Measurements from ENCODE around the gene ANKIB1. TPM values are rescaled to one million over a fixed set of nuclear protein-coding genes. Genes with fewer than 3 reads are reported as not detected.

Gene ANKIB1, protein sequence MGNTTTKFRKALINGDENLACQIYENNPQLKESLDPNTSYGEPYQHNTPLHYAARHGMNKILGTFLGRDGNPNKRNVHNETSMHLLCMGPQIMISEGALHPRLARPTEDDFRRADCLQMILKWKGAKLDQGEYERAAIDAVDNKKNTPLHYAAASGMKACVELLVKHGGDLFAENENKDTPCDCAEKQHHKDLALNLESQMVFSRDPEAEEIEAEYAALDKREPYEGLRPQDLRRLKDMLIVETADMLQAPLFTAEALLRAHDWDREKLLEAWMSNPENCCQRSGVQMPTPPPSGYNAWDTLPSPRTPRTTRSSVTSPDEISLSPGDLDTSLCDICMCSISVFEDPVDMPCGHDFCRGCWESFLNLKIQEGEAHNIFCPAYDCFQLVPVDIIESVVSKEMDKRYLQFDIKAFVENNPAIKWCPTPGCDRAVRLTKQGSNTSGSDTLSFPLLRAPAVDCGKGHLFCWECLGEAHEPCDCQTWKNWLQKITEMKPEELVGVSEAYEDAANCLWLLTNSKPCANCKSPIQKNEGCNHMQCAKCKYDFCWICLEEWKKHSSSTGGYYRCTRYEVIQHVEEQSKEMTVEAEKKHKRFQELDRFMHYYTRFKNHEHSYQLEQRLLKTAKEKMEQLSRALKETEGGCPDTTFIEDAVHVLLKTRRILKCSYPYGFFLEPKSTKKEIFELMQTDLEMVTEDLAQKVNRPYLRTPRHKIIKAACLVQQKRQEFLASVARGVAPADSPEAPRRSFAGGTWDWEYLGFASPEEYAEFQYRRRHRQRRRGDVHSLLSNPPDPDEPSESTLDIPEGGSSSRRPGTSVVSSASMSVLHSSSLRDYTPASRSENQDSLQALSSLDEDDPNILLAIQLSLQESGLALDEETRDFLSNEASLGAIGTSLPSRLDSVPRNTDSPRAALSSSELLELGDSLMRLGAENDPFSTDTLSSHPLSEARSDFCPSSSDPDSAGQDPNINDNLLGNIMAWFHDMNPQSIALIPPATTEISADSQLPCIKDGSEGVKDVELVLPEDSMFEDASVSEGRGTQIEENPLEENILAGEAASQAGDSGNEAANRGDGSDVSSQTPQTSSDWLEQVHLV
- 27.5 TPM for polyA plus RNA-seq (2013, experiment 1 of 2; ENCODE audit: insufficient read length)
- 35.3 TPM for polyA plus RNA-seq (2013, experiment 2 of 2; ENCODE audit: insufficient read length)

DNA sequence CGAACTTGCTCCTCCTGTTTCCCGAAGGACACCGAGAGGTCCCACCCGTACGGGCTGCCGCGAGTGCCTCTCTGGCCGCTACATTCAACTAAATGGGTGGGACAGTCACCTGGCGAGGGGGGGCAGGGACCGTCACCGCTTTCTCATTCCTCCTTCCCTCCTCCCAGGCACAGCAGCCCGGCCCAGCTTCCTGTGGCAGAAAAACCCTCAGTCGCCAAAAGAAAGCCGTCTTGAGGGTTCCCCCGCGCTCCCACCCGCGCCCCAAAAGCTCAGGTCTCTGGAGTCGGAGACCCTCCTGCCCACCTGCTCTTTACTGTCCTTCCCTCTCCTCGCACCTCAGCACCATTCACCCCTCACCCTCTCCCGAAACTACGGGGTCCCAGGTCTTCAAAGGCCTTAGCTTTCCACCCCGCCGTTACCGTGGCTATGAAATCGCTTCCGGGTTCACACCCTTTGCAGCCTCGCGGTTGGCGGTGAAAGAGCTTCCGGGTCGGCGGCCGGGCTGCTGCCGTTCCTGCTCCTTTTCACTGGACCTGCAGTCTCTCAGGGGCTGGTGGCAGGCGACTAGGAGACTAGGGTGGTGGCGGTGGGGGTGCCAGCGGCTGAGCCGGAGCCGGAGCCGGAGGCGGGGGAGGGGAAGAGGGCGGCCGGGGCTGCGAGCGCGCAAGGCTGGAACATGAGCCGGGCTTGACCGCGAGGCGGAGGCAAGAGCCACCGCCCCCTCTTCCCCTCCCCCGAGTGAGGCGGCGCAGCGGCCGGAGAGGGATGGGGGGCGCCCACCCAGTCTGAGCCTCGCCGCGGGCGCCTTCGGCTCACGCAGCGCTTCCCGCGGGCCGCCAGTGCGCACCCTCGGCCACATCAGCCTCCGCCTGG is at the start of gene ANKIB1, which contains the start of gene KRIT1:
ANKIB1 (plus strand) TSS at position 488 of the 873 bp plus-strand sequence. CDS start 49,005 bp downstream, outside the sequence.
KRIT1 (minus strand) TSS at position 428 of the 873 bp plus-strand sequence. CDS start 3,779 bp downstream, outside the sequence.
- peak; percentile 85 for DNase-seq

DNA sequence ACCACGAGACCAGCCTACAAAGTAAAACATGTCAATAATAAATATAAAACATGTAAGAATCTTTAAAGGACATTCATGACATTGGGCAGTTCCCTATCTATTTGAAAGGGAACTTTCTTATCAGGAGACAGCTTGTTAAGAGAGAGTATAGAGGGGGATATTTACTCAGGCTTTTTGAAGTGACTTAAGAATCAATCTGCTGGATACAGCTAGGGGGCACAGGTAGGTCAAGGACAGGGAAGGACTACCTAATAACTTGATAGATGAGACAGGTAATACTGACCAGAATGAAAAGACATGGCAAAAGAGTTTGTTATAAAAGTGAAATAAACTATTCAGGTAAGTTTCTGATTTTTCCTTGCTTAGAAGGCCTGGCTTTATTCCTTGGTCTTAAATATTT is 45.0 kb upstream of the ANKIB1 start:
- DNase-seq: no peak

DNA sequence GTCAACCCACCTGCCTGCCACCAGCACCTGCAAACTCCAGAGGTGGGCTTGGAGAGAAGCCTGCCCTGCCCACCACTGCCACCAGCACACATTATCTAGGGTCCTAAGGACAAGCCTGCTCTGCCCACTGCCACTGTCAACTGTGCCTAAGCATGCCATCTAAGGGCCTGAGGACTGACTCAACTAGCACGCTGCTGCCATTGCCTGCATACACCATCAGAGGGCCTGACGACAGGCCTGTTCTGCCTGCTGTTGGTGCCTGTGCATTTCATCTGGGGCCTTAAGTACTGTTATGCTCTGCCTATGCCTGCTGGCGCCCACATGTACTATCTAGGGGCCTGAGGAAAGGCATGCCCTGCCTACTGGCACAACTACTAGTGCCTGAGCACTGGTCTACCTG is 39.8 kb upstream of the ANKIB1 start:
- no peak for DNase-seq

DNA sequence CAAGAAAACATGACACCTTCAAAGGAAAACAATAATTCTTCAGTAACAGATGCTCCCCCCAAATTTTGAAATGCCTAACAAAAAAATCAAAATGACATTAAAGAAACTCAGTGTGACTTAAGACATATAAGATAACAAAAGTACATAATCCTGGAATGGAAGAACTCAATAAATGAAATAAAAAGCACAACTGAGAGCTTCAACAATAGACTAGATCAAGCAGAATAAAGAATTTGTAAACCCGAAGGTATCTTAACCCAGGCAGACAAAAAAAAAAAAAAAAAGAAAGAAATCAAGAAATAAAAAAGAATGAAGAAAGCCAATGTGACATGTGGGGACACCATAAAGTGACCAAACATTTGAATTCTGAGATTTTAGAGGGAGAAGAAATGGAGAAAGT is 39.1 kb upstream of the ANKIB1 start:
- DNase-seq: no peak

DNA sequence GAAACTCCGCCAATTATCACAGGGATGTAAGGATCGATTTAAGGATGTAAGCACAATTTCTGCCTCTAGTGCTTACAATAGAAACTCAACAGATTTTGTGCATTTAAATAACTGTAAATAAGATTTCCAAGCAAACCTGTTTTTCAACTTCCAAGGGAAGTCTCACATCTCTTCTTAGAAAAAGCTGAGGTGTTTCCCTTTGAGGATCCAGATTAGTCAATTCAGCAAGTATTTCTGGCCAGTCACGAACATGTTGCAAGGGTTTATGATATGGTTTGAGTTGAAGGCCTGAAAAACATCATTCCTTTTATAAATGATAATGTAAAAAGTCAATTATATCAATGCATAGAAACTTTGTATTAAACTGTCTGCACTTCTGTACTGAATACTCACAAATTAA is 24.0 kb upstream of the ANKIB1 start:
- no peak for DNase-seq

DNA sequence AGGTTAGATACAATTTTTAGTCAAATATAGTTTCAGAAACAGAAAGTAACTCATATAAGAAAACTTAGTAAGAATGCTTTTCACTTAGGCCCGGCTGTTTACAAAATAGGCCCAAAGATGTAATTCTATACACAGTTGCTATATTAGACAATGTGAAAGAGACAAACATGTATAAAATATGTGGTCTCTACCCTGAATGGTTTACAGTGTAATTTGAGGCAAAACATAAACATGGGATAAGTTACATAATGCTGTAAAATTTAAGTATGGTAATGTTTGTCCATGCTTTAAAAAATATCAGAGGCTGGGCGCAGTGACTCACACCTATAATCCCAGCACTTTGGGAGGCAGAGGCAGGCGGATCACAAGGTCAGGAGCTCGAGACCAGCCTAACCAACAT is 18.8 kb upstream of the ANKIB1 start:
- no peak for DNase-seq

DNA sequence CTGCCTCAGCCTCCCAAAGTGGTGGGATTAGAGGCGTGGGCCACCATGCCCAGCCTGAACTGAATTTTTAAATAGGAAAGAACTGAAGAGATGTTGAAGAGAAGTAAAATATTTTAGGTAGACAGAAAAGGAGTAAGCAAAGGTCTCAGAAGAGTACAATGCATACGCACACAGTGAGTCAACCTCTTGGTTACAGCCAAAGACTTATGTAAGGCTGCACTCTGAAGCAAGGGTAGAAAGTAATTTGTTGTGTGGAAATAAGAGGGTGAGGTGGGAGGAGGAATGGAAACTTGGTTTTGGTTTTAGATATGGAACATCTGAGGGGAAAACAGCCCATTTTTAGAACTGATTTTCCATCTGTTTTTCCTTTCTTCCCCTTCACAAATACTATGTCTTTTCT is 17.7 kb upstream of the ANKIB1 start:
- no peak for DNase-seq

DNA sequence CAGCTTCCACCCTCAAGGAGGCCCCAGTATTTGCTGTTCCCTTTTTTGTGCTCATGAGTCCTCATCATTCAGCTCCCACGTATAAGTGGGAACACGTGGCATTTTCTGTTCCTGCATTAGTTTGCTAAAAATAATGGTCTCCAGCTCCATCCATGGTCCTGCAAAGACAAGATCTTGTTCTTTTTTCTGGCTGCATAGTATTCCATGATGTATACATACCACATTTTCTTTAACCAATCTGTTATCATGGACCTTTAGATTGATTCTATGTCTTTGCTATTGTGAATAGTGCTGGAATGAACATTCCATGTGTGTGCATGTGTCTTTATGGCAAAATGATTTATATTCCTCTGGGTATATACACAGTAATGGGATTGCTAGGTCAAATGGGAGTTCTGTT is 17.0 kb upstream of the ANKIB1 start:
- no peak for DNase-seq

DNA sequence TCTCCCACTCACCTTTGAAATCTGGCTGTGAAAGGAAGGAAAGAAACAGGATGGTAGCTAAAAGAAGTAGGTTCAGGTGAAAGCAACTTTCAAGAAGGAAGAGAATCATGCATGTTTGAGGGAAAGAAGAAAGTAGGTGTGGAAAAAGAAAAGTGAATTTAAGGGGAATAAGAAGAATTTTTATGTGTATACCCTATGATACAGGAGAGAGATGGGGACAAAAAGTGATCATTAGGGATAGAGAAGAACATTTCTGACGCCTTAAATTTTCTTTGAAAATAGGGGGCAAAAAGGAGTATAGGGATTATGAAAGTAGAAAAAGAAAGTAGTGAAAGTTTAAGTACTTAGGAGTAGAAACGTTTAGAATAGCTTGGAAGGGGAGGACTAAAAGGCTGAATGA is 15.2 kb upstream of the ANKIB1 start:
- DNase-seq: no peak

DNA sequence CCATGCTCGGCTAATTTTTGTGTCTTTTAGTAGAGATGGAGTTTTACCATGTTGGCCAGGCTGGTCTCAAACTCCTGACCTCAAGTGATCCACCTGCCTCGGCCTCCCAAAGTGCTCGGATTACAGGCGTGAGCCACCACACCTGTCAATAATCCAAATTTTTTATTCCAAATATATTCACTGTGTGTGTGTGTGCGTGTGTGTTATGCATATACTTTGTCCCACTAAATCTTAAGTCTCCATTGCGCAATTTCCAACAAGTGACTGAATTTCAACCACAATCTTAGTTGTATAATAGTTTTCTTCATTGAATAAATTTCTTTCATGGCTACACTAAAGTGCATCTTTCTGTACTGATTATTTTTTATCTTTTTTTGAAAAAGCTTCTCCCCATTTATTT is 2.8 kb upstream of the ANKIB1 start:
- DNase-seq: no peak

DNA sequence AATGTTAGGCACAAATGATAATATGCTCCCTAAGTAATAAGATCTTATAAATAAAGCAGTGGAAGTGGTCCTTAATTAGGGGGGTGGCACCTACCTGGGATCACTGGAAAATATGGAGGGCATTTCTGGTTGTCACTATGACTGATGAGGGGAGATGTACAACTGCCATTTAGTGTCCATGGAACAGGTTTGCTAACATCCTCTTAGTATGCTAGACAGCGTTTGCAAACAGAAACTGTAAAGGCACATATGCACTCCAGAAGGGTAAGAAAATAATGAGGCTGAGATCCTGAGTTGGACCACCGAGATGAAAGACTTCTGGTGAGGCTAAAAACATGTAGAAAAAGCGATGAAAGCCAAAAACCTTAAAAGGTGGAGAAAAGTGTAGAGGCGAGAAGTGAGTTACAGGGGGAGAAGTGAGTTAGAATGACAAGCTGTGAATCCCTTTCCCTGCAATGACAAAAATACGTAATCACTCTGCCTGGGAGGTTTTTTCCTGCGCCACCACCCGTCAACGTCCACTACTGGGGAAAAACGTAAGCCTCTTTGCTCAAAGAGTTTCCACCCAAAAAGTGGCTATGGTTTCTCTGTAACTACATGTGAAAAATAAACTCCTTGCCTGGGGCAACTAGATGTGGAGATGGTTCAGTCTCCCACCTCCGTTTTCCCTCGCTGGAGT is 827 bp upstream of the ANKIB1 start:
- peak; percentile 28 for DNase-seq

DNA sequence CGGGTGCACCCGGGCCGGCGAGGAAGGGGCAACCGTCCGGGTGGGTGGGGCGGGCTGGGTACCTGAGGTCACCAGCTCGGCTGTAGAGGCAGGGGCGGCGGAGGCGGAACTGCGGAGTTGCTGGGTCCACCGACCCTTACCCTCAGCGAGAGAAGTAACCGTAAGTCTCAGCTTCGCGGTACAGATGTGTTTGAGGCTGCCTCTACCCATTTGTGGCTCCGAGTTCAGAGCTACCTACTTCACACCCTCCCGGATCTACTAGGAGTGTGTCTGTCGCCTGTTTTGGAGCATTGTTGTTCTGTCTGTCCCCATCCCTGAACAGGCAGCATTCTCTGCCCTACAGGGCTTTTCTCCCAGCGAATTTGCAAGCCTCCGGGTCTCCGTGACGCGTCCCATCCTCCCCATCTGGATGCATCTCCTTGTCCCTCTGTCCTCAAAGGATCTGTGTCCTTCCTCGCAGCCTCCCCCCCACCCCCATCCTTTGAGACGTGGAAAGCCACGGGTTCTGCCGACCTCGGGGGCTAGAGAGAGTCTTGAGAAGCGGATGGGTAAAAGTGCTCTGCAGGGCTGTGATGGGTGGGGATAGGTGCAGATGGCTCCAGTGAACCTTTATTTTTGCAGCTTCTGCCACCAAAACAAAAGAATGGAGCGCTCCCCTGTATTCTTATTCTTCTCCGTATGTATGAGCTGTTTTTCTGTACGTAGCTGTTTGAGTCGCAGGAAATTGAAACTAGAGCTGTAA is 757 bp downstream of the ANKIB1 start:
- peak; percentile 23 for DNase-seq

DNA sequence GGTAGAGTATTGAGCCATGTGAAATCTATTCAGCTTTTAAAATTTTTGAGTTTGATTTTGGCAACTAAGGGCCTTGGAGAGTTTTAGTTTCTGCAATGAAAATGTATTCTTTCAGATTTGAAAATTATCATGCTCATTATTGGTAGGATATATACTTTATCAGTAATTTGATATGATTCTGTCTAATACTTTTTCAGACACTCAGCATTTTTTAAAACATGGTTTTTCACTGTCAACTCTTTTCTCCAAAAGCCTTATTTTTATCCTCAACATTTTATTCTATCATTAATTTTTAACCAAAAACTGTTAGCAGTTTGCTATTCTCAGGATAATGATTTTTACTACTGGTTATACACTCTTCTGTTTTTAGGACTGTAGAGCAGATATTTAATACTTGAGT is 4.8 kb downstream of the ANKIB1 start:
- no peak for DNase-seq

DNA sequence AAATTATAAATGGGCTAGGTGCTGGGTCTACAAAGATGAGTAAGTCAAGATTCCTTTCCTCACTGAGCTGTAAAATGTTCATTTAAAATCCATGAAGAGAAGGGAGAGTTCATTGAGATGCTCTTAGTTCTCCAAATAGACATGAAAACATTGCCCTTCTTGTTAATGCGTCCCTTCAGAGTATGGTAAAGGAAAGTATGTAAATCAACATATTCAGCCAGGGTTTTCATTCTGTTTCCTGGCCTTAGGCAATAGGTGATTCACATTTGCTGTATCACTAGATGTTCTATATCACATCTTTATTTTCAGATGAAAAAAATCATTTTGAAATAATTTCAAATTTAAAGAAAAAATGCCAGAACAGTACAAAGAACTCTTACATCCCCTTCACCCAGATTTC is 5.4 kb downstream of the ANKIB1 start:
- DNase-seq: no peak

DNA sequence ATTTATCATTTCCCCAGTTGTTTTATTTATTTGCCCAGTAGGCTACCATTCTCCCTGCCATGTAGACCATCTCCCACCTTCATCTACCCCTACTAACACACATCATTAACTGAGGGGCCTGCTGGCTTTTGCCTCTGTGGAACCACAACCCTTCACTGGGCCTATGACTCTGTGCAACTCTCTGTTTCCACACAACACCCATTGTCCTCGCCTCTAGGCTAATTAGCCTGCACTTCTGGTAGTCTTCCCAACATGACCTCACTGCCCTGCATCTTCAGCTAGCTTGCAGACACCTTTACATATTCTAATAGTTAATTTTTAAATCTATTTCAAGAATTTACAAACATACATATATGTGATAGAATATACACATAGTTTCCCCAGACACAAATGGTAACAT is 7.5 kb downstream of the ANKIB1 start:
- DNase-seq: no peak

DNA sequence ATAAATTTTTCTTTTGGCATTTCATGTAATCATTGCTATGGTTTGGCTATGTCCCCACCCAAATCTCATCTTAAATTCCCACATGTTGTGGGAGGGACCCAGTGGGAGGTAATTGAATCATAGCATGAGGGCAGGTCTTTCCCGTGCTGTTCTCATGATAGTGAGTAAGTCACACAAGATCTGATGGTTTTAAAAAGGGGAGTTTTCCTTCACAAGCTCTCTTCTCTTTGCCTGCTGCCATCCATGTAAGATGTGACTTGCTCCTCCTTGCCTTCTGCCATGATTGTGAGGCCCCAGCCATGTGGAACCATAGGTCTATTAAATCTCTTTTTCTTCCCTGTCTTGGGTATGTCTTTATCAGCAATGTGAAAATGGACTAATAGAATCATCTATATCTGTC is 9.0 kb downstream of the ANKIB1 start:
- DNase-seq: peak; percentile 56

DNA sequence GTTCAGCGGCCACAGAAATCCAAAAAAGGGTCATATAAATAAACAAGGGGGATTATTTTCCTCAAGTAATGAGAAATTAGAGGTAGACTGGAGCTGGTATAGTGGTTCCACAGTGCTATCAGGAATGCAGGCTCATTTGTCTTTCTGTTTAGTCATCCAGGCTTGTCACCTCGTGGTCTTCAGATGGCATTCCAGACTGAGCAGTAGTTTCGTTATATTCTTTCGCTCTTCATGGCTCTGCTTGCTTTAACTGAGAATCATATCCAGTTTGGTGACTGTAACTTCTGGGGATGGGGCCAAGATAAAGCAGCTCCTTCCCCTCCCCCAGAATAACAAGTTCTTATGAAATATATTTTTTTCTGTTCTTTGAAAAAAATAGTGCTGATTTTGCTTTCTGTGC is 9.5 kb downstream of the ANKIB1 start:
- peak; percentile 95 for DNase-seq

DNA sequence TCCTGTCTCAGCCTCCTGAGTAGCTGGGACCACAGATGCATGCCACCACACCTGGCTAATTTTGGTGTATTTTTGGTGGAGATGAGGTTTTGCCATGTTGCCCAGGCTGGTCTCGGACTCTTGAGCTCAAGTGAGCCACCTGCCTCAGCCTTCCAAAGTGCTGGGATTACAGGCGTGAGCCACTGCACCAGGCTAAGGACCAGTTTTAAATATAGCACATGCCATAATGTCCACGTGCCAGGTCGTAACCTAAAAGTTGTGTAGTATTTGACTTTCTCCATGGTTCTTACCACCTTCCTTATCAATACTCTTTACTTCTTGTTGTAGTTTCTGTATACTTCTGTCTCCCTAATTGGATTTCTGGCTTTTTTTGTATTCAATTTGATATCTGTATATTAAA is 13.3 kb downstream of the ANKIB1 start:
- DNase-seq: no peak

DNA sequence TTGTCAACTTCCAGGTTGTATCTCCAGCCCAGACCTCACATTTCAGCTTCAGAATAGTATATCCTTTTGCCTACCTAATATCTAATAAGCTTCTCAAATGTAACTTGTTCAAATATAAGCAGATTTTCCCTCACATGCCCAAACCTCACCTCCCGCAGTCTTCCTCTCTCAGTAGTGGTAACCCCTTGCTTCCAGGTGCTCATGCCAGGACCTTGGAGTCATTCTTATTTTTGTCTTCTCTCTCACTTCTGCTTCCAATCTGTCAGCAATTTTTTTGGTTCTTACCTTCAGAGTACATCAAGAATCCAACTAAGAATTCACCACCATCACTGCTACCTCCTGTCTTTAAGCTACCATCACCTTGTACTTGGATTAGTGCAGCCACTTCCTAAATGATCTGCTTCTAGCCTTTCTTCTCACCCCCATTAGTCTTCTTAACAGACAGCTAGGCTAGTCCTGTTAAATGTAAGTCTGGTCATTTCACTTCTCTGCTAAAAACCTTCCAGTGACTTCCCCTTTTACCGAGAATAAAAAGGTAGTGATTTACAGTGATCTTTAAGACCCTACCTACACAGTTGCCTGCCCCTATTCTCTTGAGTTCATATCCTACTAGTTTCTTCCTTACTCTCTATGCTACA is 14.0 kb downstream of the ANKIB1 start:
- no peak for DNase-seq

DNA sequence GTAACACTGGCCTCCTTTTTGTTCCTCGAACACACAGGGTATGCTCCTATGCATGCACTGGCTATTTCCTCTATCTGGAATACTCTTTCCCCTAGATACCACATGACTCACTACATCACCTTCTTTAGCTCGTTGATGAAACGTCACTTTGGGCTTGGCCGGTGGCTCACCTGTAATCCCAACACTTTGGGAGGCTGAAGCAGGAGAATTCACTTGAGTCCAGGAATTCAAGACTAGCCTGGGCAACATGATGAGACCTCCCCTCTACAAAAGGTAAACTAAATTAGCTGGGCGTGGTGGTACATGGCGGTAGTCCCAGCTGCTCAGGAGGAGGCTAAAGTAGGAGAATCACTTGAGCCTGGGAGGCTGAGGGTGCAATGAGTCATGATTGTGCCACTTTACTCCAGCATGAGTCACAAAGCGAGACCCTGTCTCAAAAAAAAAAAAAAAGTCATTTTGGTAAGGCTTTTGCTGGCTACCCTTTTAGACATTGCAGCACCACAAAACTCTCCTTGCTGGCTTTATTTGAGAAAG is 14.5 kb downstream of the ANKIB1 start:
- peak; percentile 48 for DNase-seq
